ENCODE results near the gene ZFP91.

GRCh38 chr11:58613228-58613627 lies 34.4 kb downstream of the ZFP91 start:
- TF ChIP-seq CTCF (conservative IDR thresholded peaks at IDR 0.05; ENCODE audit: low read depth in 2 of 2) = no peak
- no peak for TF ChIP-seq EZH2 (IDR thresholded peaks at IDR 0.05; ENCODE audit: low read depth, unreplicated experiment)
- TF ChIP-seq POLR2AphosphoS5 (IDR thresholded peaks at IDR 0.05; ENCODE audit: low read depth) = no peak
- TF ChIP-seq CREB1 (CRISPR knock-in tag; IDR thresholded peaks at IDR 0.05; ENCODE audit: low read depth) = no peak
- no peak for TF ChIP-seq EZH2phosphoT487 (IDR thresholded peaks at IDR 0.05; ENCODE audit: unreplicated experiment)
